ENCODE results near the gene C1orf174. TPM values are rescaled to one million over a fixed set of nuclear protein-coding genes. Genes with fewer than 3 reads are reported as not detected.

Gene C1orf174
- total and polyA plus RNA-seq, 2 of the 13 experiments (the other 11 are each of a cell fraction or from before 2014, with no cell fraction given) = 21.6 to 31.4 TPM

DNA sequence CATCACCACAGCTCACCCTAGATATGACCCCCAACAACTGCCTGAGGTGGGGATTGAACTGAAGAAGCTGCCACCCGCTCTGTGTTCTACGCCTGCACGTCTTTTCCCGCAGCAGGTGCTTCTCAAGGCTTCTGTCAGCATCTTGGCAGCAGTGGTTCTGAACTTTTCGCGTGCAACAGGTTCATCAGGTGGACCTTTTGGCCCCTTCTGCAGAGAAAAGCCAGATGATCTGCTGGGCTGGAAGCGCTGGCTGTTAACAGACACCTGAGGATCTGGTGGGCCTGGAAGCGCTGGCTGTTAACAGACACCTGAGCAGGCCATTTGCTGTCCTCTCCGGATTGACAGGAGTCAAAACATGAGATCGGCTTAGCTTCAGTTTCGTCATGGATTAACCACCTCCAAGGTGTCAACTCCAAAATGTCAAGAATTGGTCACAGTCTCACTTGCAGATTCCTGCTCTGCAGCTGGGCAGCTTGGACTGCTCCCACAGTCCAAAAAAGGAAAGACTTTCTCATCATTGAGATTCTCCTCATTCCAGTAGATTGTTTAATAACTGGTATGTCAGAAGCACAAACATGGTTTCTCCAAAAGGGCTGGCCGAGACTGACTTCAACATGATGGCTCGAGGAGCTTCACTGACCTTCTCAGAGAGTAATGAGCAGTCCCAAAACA lies 4.7 kb downstream of the C1orf174 start:
- DNase-seq (ENCODE audit: low spot score) (no peak), FAIRE-seq (no peak), ATAC-seq (no peak)
- TF ChIP-seq SNRNP70 (IDR thresholded peaks at IDR 0.05; ENCODE audit: low read depth, low read length) (no peak), ZNF253 (CRISPR knock-in tag; IDR thresholded peaks at IDR 0.05; ENCODE audit: borderline replicate concordance) (no peak), ETV5 (CRISPR knock-in tag; IDR thresholded peaks at IDR 0.05; ENCODE audit: borderline replicate concordance) (no peak), SRSF4 (IDR thresholded peaks at IDR 0.05; ENCODE audit: low read depth, low read length, poor library complexity, severe bottlenecking) (no peak), ZBTB21 (CRISPR knock-in tag; IDR thresholded peaks at IDR 0.05) (no peak), ARID2 (CRISPR knock-in tag; IDR thresholded peaks at IDR 0.05; ENCODE audit: borderline replicate concordance) (no peak), ZNF549 (CRISPR knock-in tag; IDR thresholded peaks at IDR 0.05) (no peak), ZNF503 (CRISPR knock-in tag; IDR thresholded peaks at IDR 0.05) (no peak)
- TF ChIP-seq, protein P1, sequence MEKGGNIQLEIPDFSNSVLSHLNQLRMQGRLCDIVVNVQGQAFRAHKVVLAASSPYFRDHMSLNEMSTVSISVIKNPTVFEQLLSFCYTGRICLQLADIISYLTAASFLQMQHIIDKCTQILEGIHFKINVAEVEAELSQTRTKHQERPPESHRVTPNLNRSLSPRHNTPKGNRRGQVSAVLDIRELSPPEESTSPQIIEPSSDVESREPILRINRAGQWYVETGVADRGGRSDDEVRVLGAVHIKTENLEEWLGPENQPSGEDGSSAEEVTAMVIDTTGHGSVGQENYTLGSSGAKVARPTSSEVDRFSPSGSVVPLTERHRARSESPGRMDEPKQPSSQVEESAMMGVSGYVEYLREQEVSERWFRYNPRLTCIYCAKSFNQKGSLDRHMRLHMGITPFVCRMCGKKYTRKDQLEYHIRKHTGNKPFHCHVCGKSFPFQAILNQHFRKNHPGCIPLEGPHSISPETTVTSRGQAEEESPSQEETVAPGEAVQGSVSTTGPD (CRISPR knock-in tag; IDR thresholded peaks at IDR 0.05) = no peak
- no peak overlapping the region for H3K27ac ChIP-seq (ENCODE audit: extremely low read length, insufficient read depth, low read length)
- no peak overlapping the region for H3K9ac ChIP-seq (ENCODE audit: insufficient read depth, low read depth, low read length)
- no peaks in the 10 kb centered on the region; a peak in 1 of 5 replicates for H3K27me3 ChIP-seq (ENCODE audit: control insufficient read depth in 1 of 2, insufficient read depth in 2 of 2, low read length in 2 of 2)
- H3K9me3 ChIP-seq (ENCODE audit: low read length) = peaks cover 4% of the 10 kb centered on the region; the same call in 1 of the 2 replicates
- intact Hi-C loops (cut with micrococcal nuclease; ENCODE audit: unreplicated experiment) = no loop called here
- peaks cover 19% of the 10 kb centered on the region; the same call in 1 of the 2 replicates for H3K4me1 ChIP-seq (ENCODE audit: insufficient read depth, low read length)
- H4K20me1 ChIP-seq (ENCODE audit: insufficient read depth, low read length) = no peaks in the 10 kb centered on the region
- POLR2A ChIA-PET = no interaction called here
- H3K4me3 ChIP-seq (replicated peaks in 1 of 3; ENCODE audit: insufficient read depth in 1 of 3, low read depth in 2 of 3, low read length in 3 of 3) = no peak overlapping the region
- no peak overlapping the region for H2AFZ ChIP-seq (ENCODE audit: low read length)
- 97% methylated on average over 11 of the region's 13 CpGs for WGBS (ENCODE audit: low lambda C conversion rate)
- peaks cover 69% of the 10 kb centered on the region for H3K79me2 ChIP-seq (ENCODE audit: insufficient read depth, low read length)
- no peak overlapping the region for H3K4me2 ChIP-seq (ENCODE audit: low read depth, low read length)
- in situ Hi-C loops (cut with HindIII; ENCODE audit: extremely low pct_ligation_motif_present, low pct_unique_long_range_greater_than_20kb) = no loop called here
- BruUV-seq (replicated peaks) = no TSS peak
- H3K36me3 ChIP-seq (replicated peaks in 1 of 2; ENCODE audit: control insufficient read depth in 1 of 2, insufficient read depth in 2 of 2, low read length in 2 of 2) = peaks cover 13 to 28% of the 10 kb centered on the region in 2 experiments; a peak in 4 of 5 replicates
- CTCF ChIA-PET (ENCODE audit: low intra/inter-chr PET ratio, low total read pairs) = no interaction called here
